SK-N-DZ (cell line): ENCODE data around the gene TRMU.

Source experiments
- DNase-seq: peaks from one replicate; pipeline ENCODE4 v3.0.0-alpha.2; 2015; ENCODE audit warnings: low spot score

TRMU gene

GRCh38 chr22:46355996-46356471, 20.5 kb downstream of the TRMU start:
- DNase-seq: no peak

DNA sequence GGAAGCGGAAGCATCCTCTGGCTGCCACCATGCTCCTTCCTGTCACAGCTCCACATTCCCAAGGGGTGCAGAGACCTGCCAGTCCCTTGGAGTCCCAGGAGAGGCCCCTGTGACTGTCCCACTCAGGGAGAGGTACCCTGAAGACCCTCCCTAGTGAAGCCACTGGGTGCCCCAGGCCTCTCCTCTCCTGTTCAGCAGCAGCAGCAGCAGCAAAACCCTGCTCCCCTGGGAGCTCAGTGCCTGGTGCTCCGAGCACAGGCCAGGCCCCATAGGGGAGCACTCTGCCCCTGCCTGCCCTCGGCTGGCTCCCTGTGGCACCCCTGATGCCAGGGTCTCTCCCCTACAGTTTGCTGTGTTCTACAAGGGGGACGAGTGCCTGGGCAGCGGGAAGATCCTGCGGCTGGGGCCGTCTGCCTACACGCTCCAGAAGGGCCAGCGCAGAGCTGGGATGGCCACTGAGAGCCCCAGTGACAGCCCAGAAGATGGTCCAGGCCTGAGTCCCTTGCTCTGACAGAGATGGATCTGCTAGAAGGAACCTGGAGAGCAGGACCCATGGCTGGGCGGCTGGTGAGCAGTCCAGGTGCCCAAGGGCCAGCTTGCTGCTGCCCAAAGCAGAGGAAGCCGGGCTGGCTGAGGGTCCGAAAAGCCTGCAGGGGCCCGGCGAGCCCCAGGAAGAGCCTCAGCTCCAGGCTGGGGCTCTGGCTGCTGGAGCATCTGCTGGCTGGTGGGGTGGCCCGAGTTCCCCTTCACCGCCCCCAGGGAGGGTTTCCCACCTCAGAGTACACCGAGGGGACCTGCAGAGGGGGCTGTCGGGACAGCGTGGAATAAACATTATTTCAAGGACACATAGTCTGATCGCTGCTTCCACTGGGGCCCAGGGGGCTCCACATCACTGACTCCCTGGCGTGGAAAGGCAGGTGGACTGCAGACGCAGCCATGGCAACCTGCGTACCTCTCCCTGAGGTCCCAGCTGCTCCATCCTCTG, 21.3 kb downstream of the TRMU start:
- DNase-seq: no peak

DNA sequence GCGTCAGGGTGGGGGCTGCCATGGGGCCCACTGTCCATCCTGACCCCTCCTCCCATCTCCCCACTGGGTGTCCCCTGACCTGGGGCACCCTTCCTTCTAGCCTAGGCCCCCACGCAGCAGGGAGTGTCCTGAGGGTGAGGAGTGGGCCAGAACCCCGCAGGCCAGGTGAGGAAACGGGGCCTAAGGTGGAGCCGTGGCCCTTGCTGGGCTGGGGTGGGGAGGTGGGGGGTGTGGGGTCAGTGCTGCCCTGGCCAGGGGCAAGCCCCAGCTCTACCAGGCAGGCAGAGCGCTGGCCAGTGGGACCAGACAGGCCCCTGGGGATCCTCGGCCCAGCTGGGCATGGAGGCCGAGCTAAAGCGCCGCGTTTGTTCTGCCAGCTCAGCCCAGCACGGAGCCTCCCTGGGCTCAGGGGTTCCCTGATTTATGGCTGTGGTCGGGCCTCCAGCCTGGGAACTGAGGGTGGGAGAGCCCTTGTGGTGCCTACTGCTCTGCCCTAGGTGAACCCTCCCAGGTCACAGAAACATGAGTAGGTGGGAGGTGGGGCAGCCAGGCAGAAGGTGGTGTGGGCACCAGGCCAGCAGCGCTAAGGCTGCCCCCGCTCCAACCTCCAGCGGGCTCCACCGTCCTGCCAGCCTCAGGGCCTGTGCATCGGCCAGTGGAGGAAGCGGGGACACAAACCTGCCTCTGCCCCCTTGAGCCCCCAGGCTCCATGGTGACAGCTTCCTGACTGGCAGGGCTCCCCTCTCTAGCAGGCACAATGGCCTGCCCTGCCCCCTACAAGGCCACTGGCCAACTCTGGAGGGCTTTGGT, 22.4 kb downstream of the TRMU start:
- DNase-seq: no peak

DNA sequence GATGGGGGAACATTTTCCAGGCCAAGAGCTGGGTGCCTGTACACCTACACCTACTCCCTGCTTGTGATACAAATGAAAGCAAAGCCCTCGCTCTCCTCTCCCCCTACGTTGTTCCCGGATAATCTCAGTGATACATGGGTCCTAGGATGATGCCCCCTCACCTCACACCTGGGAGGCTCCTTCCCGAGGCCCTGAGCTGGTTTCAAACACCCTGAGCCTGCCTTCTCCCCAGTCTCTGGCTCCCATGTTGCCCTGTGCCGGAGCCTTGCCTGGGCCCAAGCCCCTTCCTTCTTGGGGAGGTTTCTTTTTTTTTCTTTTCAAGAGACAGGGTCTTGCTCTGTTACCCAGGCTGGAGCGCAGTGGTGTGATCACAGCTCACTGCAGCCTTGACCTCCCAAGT, 23.3 kb downstream of the TRMU start:
- no peak for DNase-seq

- no peak for DNase-seq
Measured at GRCh38 chr22:46359362-46359761, 23.8 kb downstream of the TRMU start.

- DNase-seq: no peak
Measured at GRCh38 chr22:46360097-46360496, 24.6 kb downstream of the TRMU start.

- no peak for DNase-seq
Measured at GRCh38 chr22:46360891-46361290, 25.4 kb downstream of the TRMU start.

- DNase-seq: no peak
Measured at GRCh38 chr22:46361826-46362202, 26.3 kb downstream of the TRMU start.

DNA sequence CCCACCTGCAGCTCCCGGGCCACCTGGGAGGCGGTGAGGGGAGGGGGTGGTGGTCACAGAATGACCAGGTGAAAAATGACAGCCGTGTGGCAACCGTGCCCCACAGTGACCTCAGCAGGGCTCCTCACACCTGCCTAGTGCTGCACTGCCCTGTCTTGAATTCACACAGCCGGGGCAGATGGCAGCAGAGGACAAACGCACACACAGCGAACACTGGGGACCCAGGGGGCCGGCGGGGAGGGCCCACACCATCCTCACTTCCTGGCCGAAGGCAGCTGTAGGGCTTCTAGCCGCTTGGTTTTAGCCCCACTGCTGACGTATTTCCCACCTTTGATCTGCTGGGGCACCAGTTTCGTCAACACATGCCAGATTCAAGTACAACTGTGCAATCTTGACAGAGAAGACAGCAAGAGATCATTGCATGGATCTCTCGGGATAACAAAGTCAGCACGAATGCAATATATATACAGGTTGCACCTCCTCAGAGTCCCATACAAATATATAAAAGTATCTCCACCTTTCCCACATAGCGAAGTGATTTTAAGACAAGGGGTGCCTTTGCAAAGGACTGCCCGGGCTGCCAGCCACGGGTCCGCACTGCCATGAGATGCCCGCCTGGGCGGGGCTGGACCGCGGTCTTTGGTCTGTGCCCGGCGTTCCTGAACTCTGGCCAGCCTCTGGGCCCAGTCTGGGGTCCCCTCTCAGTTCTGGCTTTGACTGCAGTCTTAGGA, 26.9 kb downstream of the TRMU start:
- DNase-seq: no peak

- DNase-seq: no peak
Measured at GRCh38 chr22:46362934-46363515, 27.5 kb downstream of the TRMU start.

DNA sequence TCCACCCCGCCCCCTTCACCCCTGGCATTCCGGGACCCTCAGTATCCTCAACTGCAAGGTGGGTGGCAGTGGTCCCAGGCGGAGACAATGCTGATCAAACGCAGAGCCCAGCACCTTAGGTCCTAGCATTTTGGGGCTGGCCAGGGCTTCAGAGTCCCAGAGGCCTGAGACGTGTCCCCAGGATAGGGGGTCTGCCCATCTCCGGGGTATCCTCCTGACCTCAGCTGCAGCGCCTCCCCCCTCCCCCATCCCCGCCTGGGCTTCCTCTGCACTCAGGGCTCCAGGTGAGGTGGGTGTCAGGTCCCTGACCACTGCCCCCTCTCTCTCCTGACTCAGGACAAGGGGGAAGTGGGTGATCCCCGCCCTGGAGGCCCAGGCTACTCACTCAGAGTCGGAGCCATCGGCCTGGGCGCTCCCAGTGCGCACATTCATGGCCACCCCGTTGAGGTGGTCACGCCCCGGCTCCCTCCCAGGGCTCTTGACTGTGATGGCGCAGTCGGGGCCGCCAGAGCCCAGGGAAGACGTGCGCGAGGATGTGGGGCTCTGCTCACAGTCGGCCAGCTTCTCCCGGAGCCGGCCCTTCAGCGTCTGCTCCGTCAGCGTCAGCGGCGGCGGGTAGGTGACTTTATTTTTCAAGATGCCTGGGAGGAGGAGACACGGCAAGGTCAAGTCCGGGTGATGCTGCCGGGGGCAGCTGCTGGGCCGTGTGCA, 28.3 kb downstream of the TRMU start:
- peak; percentile 48 for DNase-seq

GRCh38 chr22:46364341-46365165, 29.0 kb downstream of the TRMU start:
- DNase-seq: peak; percentile 58

DNA sequence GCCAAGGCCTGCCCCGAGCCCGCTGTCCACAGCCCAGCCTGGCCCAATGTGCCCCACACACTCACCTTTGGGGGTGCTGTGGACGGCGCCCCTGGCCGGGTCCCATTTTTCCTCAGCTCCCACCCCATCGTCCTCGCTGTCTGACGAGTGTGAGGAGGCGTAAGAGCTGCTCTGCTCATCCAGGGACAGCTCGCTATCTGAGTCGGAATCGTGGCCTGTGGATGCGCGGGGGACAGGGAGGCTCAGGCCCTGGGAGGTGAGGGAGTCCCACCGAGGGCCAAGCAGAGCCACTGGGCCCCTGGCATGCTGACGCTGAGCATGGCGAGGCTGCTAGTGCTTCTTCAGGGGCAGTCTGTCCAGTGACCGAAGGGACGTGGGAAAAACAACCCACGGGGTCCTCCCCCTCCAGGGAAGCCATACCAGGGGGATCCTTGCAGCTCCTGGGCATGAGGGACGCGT, 29.7 kb downstream of the TRMU start:
- no peak for DNase-seq

DNA sequence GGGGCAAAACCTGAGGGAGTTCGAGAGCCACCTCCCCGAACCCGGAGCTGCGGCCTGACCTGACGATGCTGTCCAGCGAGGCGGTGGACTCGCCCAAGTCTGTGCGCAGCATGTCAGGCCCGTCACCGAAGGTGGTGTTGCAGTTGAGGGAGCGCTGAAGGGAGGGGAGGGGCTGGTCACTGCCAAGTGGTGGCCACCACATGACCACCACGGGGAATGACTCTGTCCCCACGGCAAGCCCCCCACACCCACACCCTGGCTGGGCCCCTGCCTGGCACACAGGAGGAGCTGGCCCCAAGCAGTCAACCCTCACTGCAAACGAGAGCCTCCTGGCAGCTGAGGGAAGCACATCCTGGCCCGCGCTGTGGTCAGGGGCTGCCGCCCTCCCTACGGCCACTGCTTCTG, 30.8 kb downstream of the TRMU start:
- DNase-seq: no peak

GRCh38 chr22:46366801-46367706, 31.5 kb downstream of the TRMU start:
- DNase-seq: no peak

DNA sequence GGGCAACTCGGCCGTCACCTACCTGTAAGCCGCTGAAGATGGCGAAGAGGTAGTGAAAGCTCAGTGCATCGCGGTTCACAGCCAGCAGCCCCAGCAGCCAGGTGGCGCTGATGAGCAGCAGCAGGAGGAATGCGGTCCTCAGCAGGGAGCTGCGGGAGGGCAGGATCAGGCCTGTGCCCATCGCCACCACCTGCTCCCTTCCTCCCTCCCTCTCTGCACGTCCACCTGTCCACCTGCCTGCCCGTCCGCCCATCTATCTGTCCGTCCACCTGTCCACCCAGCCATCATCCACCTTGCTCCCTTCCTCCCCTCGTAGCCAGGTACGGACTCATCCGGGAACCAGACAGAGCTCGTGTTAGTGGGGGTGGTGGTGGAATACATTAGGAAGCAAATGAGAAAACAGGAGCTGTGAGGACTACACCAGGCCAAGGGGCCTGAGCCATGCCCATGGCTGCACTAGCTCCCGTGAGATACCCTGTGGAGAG, 32.2 kb downstream of the TRMU start:
- DNase-seq: peak; percentile 54

DNA sequence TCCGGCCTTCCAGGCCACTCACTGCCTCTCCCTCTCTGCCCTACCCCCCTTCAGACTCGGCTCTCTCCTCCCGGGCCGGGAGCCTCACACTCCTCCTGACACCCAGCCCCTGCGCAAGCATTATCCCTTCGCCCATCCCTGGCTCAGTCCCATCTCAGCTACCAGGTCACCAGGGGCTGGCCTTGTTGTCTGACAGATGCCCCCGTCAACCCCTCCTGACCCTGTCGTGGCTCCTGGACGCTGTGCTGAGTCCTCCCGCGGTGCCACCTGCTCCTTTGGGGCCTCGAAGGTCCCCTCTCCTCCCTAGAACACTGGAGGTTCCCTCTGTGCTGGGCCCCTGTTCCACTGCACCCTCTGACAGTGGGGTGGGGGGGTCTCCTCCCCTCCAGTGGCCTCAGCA, 32.9 kb downstream of the TRMU start:
- no peak for DNase-seq
